HUES48 (cell line): Measurements from ENCODE around the gene SMCHD1.

ENCODE experiments used
- H3K27ac ChIP-seq: one replicate; pipeline ENCODE4 v1.7.0; 2013; ENCODE audit warnings: low read depth, low read length, inconsistent platforms
- H3K27me3 ChIP-seq: 2 replicates; pipeline ENCODE4 v1.6.1; 2013; ENCODE audit warnings: mild to moderate bottlenecking, low read length; ENCODE audit not compliant: control insufficient read depth, insufficient read depth
- H3K36me3 ChIP-seq: 2 replicates; pipeline ENCODE4 v1.6.1; 2013; ENCODE audit warnings: low read length; ENCODE audit not compliant: control insufficient read depth, insufficient read depth
- H3K4me1 ChIP-seq: 2 replicates; pipeline ENCODE4 v1.6.1; 2013; ENCODE audit warnings: mild to moderate bottlenecking, low read length; ENCODE audit not compliant: control insufficient read depth, insufficient read depth
- H3K4me3 ChIP-seq: 2 replicates; pipeline ENCODE4 v1.5.1; 2013; ENCODE audit warnings: mild to moderate bottlenecking, low read depth, low read length
- H3K9ac ChIP-seq: 2 replicates; pipeline ENCODE4 v1.6.1; 2013; ENCODE audit warnings: mild to moderate bottlenecking, low read depth, low read length, moderate library complexity
- H3K9me3 ChIP-seq: 2 replicates; pipeline ENCODE4 v1.6.1; 2013; ENCODE audit warnings: low read length; ENCODE audit not compliant: control insufficient read depth, insufficient read depth

Gene SMCHD1

GRCh38 chr18:2655178-2655953, at the start of gene SMCHD1:
SMCHD1 (plus strand) TSS chr18:2655726; CDS start chr18:2656076, 350 bp downstream.
- peaks cover 47% of the 10 kb centered on the region for H3K27me3 ChIP-seq
- peak within 1 kb of the TSS; percentile 89 for H3K4me3 ChIP-seq
- H3K36me3 ChIP-seq, result no peaks in the 10 kb centered on the region
- H3K9ac ChIP-seq, result peak within 1 kb of the TSS; percentile 85
- H3K27ac ChIP-seq, result peak within 1 kb of the TSS; percentile 94
- H3K4me1 ChIP-seq, result peaks cover 25% of the 10 kb centered on the region
- no peaks in the 10 kb centered on the region for H3K9me3 ChIP-seq

DNA sequence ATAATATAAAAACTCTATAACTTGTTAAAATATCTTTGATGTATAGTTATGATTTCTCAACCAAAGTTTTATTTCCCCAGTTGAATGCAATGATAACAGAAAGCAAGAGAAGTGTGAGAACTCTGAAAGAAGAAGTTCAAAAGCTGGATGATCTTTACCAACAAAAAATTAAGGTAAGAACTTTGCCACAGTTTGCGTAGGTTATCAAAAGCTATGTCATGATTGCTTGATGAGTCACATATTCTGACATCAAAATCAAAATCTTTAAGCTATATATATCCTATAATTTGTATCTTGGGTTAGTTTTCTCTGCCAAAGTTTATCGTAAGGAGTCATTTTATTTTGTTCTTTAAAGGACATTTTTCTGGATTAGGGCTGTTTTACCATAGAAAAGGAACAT, 49.2 kb upstream of the SMCHD1 start:
- Histone ChIP-seq H3K27me3 (no peaks in the 10 kb centered on the region), H3K36me3 (peaks cover 95% of the 10 kb centered on the region), H3K4me1 (no peaks in the 10 kb centered on the region), H3K27ac (no peak overlapping the region), H3K4me3 (no peak overlapping the region), H3K9me3 (no peaks in the 10 kb centered on the region), H3K9ac (no peak overlapping the region)

GRCh38 chr18:2609604-2610003, 45.9 kb upstream of the SMCHD1 start:
- Histone ChIP-seq H3K27me3 (no peaks in the 10 kb centered on the region), H3K4me3 (no peak overlapping the region), H3K4me1 (no peaks in the 10 kb centered on the region), H3K27ac (no peak overlapping the region), H3K9ac (no peak overlapping the region), H3K9me3 (no peaks in the 10 kb centered on the region), H3K36me3 (peaks cover 90% of the 10 kb centered on the region)

DNA sequence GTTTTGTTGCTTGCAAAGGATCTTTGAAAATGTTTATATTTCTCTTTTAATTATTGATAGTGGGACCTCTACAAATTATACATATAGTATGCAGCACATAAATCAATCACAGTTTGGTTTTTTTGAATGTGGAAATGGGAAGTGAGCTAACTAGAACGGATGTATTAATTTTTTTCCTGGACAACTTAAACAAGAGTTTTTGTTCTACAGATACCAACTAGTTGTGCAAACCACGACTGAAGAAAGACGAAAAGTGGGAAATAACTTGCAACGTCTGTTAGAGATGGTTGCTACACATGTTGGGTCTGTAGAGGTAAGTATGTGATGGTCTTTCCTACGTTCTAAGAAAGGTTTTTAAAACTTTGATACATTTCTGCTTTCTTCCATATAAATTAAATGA, 45.0 kb upstream of the SMCHD1 start:
- no peaks in the 10 kb centered on the region for H3K9me3 ChIP-seq
- H3K36me3 ChIP-seq, result peaks cover 90% of the 10 kb centered on the region

GRCh38 chr18:2612996-2613395, 42.5 kb upstream of the SMCHD1 start:
- no peaks in the 10 kb centered on the region for H3K27me3 ChIP-seq
- no peak overlapping the region for H3K9ac ChIP-seq
- H3K9me3 ChIP-seq, result no peaks in the 10 kb centered on the region
- H3K4me3 ChIP-seq, result no peak overlapping the region
- H3K36me3 ChIP-seq, result peaks cover 82% of the 10 kb centered on the region
- H3K4me1 ChIP-seq, result no peaks in the 10 kb centered on the region
- no peak overlapping the region for H3K27ac ChIP-seq

More for the DNA sequence above, 45.0 kb upstream of the SMCHD1 start:
- H3K4me1 ChIP-seq, result no peaks in the 10 kb centered on the region
- H3K4me3 ChIP-seq, result no peak overlapping the region
- H3K9ac ChIP-seq, result no peak overlapping the region
- H3K27ac ChIP-seq, result no peak overlapping the region
- H3K27me3 ChIP-seq, result no peaks in the 10 kb centered on the region

GRCh38 chr18:2617401-2617998, 38.0 kb upstream of the SMCHD1 start:
- Histone ChIP-seq H3K4me3 (no peak overlapping the region), H3K9me3 (no peaks in the 10 kb centered on the region), H3K9ac (no peak overlapping the region), H3K27ac (no peak overlapping the region), H3K27me3 (no peaks in the 10 kb centered on the region), H3K4me1 (no peaks in the 10 kb centered on the region), H3K36me3 (peaks cover 40% of the 10 kb centered on the region)

- H3K27me3 ChIP-seq, result no peaks in the 10 kb centered on the region
- H3K36me3 ChIP-seq, result peaks cover 35% of the 10 kb centered on the region
- no peaks in the 10 kb centered on the region for H3K4me1 ChIP-seq
- H3K9ac ChIP-seq, result no peak overlapping the region
- H3K27ac ChIP-seq, result no peak overlapping the region
- no peak overlapping the region for H3K4me3 ChIP-seq
- H3K9me3 ChIP-seq, result no peaks in the 10 kb centered on the region
Measured at GRCh38 chr18:2618009-2618408, 37.5 kb upstream of the SMCHD1 start.

- H3K27ac ChIP-seq, result no peak overlapping the region
- no peak overlapping the region for H3K4me3 ChIP-seq
- H3K9ac ChIP-seq, result no peak overlapping the region
- no peaks in the 10 kb centered on the region for H3K27me3 ChIP-seq
- no peaks in the 10 kb centered on the region for H3K9me3 ChIP-seq
- H3K4me1 ChIP-seq, result no peaks in the 10 kb centered on the region
- no peaks in the 10 kb centered on the region for H3K36me3 ChIP-seq
Measured at GRCh38 chr18:2625217-2625616, 30.3 kb upstream of the SMCHD1 start.

GRCh38 chr18:2627821-2628276, 27.7 kb upstream of the SMCHD1 start:
- Histone ChIP-seq H3K4me3 (no peak overlapping the region), H3K36me3 (no peaks in the 10 kb centered on the region), H3K9me3 (no peaks in the 10 kb centered on the region), H3K27ac (no peak overlapping the region), H3K27me3 (no peaks in the 10 kb centered on the region), H3K9ac (no peak overlapping the region), H3K4me1 (no peaks in the 10 kb centered on the region)

- Histone ChIP-seq H3K9me3 (no peaks in the 10 kb centered on the region), H3K27me3 (no peaks in the 10 kb centered on the region), H3K9ac (no peak overlapping the region), H3K27ac (no peak overlapping the region), H3K4me1 (no peaks in the 10 kb centered on the region), H3K36me3 (no peaks in the 10 kb centered on the region), H3K4me3 (no peak overlapping the region)
Measured at GRCh38 chr18:2629003-2629402, 26.5 kb upstream of the SMCHD1 start.

DNA sequence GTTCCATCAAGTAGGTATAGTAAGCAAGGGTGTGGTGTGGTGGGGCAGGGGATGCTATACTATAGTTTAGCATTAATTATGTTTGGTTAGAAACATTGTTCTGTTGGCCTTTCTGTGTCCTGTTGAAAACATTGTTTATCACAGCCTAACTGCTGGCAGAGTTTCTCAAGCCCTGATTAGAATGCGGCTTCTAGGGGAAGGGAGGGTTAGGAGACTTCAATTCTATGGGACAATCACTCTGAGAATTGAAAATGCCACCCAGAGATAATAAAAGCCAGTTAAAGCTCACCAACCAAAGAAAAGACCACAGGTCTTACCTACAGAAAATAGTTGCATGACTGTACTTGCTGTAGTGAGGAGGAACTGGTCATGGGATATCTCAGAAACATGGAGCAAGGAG, 19.9 kb upstream of the SMCHD1 start:
- Histone ChIP-seq H3K27me3 (no peaks in the 10 kb centered on the region), H3K36me3 (no peaks in the 10 kb centered on the region), H3K4me1 (no peaks in the 10 kb centered on the region), H3K9me3 (no peaks in the 10 kb centered on the region), H3K9ac (no peak overlapping the region), H3K27ac (no peak overlapping the region), H3K4me3 (no peak overlapping the region)
